Measurements from ENCODE around the gene CD1B.

GRCh38 chr1:158331481-158332150 is at the start of gene CD1B:
- TF ChIP-seq POLR2A (IDR thresholded peaks at IDR 0.05; ENCODE audit: low read depth, low read length) = no peak
- no peak for TF ChIP-seq POLR2AphosphoS5 (IDR thresholded peaks at IDR 0.05; ENCODE audit: low read depth, low read length)
- no peak for TF ChIP-seq TAF1 (IDR thresholded peaks at IDR 0.05; ENCODE audit: low read depth, low read length)
- no peak for TF ChIP-seq SPI1 (IDR thresholded peaks at IDR 0.05; ENCODE audit: low read depth, low read length)
- no peak for TF ChIP-seq PAX5 (IDR thresholded peaks at IDR 0.05; ENCODE audit: insufficient read depth, low read length, severe bottlenecking)
- no peak for TF ChIP-seq POU2F2 (IDR thresholded peaks at IDR 0.05; ENCODE audit: low read depth, low read length)
